Right renal cortex interstitium (tissue), 3 donors: Measurements from ENCODE around the gene ADRA2A. TPM values are rescaled to one million over a fixed set of nuclear protein-coding genes. Genes with fewer than 3 reads are reported as not detected.

Source experiments
- DNase-seq, 3 donors: peaks; one replicate each; pipeline ENCODE4 v3.0.0-alpha.2; 2013; ENCODE audit warnings: low read depth in 3 of 3, low spot score in 2 of 3
- polyA plus RNA-seq, 3 donors: library from polyadenylated mRNA; unstranded; fragments of 120-200 nt; gene quantifications; one replicate each; pipeline ENCODE4 v1.2.1, GENCODE V29; 2013; ENCODE audit not compliant: insufficient read length in 3 of 3

Gene ADRA2A
- polyA plus RNA-seq, result 1 to 10 TPM; 2.0 to 4.5 (median 3.3) TPM

DNA sequence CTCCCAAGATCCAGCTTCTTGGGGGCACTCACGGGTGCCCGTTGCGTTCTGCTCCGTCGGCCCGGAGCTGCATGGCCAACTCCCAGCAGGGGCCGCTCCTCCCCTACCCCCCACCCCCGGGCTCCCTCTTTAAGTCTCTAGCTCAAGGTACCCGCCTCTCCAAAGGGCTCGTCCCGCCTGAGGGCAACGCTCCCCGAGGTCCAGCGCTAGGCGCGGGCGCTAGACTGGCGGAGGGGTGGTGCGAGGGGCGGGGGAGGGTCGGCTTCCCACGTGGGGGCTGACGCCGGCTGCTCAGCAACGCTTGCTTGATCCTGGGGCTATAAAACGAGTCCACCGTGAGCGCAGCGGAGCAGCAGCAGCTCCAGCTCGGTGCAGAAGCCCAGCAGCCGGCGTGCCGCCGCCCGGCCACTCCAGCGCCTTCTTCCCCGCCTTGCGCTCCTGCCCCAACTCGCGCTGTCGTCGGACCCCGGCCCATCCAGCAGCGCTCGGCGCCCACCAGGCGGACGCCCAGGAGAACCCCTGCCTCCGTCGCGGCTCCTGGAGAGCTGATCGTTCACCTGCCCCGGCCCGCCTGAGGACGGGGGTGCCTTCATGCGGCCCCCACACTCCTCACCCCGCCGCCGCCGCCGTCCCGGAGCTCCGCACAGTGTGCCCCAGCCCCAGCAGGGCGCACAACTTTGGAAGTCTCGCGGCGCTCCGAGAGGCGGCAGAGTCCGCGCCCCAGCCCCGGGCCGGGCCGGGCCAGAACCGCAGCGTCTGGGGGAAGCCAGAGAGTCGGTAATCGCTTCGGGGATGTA is at the start of gene ADRA2A:
Gene ADRA2A (plus strand): TSS at position 348 of the 797 bp plus-strand sequence. CDS start 968 bp downstream, outside the sequence.
- peak; percentile 47 to 49 (median 47) for DNase-seq

DNA sequence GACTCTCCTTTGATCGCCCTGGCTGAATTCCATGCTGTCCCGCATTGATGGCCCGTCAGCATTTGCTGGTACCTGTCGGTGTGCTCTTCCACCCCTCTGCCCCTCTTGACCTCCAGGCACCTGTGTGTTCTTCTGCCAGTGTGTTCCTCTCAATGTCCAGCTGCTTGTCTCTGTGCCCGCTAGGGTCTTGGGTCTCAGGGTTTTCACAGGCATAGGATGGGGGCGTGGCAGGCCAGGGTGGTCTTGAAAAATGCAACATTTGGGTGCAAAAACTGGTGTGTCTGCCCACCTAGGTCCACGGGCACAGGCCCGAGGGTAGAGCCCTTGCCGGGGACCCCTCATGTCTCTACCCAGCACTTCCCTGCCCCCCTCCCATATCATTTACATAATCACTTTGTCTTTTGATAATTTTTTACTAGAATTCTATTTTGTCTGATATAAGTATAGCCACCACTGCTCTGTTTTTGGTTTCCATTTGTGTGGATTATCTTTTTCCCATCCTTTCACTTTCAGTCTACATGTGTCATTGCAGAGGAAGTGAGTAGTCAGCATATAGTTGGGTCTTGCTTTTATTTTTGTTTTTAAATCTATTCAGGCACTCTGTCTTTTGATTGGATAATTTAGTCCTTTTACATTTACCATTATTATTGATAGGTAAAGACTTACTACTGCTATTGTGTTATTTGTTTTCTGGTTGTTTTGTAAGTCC is 46.6 kb upstream of the ADRA2A start:
- DNase-seq, result no peak

DNA sequence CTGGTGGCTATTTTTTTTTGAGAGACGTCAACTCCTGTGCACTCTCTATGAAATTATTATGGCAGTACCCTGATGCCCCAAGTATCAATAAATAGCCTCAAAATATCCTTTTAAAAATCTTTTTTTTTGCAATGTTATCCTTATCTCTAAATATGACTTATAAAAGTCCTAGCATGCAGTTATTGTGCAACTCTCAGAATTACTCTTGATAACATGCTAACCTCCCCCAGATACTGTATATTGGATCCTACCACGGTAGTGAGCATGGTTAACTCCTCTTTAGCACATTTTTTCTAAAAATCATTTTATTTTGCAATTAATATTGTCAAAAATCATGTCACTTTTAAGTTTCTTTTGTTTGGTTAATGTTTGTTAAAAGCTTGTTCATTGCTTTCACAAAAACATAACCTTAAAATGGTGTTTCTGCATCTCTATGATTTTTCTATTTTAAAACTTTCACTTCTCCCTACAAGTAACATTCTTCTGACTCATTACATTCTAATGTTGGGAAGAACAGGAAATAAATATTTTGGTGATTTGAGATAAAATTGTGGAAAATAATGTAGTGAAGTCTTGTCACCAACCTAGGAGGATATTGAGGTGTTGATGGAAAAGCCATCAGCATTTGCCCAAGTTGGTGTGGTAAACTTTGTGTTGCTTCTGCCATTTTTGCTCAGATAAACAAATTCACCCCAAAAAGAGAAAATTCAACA is 42.1 kb upstream of the ADRA2A start:
- no peak for DNase-seq

DNA sequence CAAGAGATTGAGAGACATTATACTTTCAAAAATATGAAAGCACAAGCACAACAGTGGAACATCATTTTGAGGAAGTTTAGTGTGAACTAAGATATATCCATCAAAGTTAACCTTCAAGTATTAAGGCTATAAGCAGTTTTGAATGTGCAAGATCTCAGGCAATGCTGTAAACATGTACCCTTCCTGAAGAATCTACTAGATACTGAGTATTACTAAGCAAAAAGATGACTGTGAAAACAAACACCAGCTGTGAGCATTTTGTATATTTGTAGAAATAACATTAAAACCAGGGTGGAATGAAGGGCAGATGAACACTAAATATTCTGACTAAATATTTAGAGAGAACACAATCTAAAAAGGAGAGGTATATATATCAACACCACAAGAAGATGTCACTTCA is 41.3 kb upstream of the ADRA2A start:
- no peak for DNase-seq

DNA sequence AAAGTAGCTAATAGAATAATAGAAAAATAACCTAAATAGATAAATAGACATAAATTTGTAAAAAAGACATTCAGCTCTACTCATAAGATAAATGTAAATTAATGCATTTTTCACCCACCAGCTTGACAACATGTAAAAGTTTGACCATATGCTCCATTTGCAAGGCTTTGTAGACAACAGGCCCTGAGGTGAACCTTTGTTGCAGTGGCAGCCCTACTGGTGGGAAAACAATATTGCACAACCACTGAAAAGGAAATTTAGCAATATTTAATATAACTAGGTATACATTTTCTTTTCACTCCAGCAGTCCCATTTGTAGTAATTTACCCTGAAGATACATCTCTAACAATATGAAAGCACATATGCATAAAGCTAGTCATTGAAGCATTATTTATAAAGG is 39.0 kb upstream of the ADRA2A start:
- DNase-seq, result no peak

DNA sequence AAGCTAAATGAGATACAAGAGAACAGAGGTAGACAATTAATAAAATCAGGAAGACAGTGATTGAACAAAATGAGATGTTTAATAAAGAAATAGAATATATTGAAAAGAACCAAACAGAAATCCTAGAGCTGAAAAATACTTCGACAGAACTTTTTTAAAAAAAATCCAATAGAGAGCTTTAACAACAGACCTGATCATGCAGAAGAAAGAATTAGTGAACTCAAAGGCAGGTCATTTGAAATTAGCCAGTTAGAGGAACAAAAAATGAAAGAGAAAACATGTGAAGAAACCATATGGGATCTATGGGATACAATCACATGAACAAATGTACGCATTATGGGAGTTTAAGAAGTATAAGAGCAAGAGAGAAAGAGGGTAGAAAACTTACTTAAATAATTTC is 37.3 kb upstream of the ADRA2A start:
- DNase-seq, result no peak

DNA sequence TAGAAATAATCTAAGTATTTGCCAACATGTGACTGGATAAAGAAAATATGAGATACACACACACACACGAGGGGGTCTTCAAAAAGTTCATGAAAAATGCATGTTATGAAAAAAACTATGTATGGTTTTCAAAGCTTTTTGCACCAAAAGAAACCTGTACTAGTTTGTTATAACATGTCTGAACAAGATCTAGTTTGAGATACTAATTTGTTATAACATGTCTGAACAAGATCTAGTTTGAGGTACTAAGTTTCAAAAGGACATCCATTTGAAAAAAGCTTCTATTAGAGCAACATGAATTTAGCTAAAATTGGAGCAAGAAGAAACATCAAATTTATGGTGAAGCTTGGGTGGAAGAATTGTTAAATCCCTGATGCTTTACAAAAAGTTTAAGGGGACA is 19.8 kb upstream of the ADRA2A start:
- no peak for DNase-seq

DNA sequence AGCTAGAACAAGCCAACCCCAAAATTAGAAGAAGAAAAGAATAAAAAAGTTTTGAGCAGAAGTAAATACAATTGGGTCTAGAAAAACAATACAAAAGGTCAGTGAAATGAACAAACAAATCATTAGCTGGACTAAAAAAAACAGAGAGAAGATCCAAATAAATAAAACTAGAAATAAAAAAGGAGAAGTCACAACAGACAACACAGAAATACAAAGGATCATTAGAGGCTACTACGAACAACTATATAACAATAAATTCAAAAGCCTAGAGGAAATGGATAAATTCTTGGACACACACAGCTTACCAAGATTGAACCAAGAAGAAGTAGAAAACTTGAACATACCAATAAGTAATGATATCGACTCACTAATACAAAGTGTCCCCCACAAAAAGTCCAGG is 13.4 kb upstream of the ADRA2A start:
- no peak for DNase-seq

DNA sequence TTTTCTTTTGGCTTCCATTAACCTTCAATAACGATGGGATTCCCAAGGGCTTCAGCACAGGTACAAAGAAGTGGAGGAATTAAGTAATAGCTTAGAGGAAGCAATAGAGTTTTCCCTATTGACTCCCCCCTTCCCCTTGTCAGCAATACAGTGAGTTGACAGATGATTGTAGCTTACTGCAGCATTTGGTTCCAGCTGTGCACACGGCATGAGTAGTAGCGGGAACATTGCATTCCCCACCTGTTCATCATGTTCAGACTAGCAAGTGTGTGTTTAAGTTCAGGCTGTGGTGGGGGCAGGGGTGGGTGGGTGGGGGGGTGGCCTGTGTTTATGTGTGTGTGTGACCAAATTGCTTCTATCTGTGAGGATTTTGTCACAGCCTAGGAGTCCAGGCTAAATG is 4.6 kb upstream of the ADRA2A start:
- DNase-seq, result no peak

DNA sequence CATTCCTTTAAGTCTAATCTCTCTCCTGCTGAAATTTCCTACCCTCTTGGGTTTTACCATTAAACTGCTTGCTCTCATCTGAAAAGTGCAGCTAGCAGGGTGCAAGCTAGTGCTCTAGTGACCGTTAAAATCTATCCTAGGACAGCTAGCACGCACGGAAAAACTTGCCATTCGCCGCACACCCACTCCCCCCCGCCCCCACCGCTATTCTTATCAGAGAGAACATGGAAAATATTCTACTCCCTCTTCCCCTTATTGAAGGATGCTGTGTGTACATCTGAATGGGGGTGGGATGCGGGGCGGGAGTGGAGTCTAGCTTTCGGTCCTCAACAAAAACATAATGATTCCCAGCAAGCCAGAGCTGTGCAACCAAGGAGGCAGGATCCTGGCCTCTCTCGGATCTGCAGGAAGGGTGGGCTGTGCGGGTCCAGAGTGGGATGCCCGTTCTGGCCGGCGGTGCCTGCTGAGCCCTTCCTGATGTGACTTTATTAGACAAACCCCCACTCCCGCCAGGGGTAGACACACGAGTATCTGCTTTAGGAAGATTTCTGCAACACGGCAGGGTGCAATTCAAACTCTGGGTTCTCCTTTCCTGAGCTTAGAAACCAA is 1.1 kb upstream of the ADRA2A start:
- no peak for DNase-seq

DNA sequence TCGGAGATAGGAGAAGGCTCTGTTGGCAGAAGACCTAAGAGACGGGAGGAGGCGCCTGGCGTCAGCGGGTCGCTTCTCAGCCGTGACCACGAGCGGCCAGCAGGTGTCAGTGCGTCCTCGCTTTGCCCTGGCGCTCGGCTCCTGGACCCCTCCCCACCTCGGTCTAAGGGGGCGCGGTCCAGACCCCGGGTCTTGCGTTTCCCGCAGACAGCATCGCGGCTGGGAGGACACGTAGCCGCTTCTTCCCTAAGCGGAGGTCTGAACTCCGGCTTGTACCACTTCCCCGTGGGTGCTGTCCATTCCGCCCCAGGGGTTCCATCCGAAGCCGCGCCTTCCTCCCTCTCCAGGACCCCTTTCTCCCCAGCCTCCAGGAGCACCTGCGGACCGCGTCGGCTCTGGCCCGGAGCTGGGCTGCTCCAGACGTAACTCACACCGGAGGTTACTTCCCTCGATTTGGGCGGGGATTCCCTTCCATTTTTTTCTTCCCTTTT is 593 bp upstream of the ADRA2A start:
- peak; percentile 44 to 65 (median 53) for DNase-seq

DNA sequence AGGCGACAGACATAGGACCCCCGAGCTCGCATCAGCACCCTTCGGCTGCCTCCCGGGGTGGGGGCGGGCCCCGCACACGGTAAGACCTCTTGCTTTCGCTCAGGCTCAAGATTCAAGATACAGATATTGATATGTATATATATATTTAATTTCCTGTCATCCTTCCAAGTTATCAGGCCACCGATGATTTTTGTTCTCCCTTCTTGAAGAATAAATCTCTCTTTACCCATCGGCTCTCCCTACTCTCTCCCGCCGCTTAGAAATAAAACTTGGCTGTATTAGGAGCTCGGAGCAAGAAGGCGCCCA is 603 bp downstream of the ADRA2A start:
- no peak for DNase-seq

DNA sequence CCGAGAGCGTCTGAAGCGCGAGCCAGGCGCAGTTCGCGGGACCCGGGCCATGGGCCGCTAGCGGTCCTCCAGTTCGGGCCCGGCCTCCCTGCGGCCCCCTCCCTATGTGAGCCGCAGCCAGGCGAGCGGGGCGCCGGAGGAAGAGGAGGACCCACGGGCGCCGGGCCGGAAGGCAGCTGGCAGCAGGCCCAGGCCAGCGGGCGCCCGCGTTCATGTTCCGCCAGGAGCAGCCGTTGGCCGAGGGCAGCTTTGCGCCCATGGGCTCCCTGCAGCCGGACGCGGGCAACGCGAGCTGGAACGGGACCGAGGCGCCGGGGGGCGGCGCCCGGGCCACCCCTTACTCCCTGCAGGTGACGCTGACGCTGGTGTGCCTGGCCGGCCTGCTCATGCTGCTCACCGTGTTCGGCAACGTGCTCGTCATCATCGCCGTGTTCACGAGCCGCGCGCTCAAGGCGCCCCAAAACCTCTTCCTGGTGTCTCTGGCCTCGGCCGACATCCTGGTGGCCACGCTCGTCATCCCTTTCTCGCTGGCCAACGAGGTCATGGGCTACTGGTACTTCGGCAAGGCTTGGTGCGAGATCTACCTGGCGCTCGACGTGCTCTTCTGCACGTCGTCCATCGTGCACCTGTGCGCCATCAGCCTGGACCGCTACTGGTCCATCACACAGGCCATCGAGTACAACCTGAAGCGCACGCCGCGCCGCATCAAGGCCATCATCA is 1.1 kb downstream of the ADRA2A start:
- DNase-seq, result no peak

DNA sequence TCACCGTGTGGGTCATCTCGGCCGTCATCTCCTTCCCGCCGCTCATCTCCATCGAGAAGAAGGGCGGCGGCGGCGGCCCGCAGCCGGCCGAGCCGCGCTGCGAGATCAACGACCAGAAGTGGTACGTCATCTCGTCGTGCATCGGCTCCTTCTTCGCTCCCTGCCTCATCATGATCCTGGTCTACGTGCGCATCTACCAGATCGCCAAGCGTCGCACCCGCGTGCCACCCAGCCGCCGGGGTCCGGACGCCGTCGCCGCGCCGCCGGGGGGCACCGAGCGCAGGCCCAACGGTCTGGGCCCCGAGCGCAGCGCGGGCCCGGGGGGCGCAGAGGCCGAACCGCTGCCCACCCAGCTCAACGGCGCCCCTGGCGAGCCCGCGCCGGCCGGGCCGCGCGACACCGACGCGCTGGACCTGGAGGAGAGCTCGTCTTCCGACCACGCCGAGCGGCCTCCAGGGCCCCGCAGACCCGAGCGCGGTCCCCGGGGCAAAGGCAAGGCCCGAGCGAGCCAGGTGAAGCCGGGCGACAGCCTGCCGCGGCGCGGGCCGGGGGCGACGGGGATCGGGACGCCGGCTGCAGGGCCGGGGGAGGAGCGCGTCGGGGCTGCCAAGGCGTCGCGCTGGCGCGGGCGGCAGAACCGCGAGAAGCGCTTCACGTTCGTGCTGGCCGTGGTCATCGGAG is 1.8 kb downstream of the ADRA2A start:
- DNase-seq, result no peak

DNA sequence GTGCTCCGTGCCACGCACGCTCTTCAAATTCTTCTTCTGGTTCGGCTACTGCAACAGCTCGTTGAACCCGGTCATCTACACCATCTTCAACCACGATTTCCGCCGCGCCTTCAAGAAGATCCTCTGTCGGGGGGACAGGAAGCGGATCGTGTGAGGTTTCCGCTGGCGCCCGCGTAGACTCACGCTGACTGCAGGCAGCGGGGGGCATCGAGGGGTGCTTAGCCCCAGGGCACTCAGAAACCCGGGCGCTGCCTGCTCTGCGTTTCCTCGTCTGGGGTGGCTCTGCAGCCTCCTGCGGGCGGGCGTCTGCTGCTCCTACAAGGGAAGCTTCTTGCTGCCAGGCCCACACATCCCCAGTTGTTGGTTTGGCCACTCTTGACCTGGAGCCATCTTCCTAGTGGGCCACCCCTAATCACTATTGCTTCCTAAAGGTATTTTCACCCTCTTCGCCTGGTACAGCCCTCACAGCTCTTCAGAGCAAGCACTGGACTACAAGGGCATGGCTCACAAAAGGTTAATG is 2.5 kb downstream of the ADRA2A start:
- DNase-seq, result no peak

DNA sequence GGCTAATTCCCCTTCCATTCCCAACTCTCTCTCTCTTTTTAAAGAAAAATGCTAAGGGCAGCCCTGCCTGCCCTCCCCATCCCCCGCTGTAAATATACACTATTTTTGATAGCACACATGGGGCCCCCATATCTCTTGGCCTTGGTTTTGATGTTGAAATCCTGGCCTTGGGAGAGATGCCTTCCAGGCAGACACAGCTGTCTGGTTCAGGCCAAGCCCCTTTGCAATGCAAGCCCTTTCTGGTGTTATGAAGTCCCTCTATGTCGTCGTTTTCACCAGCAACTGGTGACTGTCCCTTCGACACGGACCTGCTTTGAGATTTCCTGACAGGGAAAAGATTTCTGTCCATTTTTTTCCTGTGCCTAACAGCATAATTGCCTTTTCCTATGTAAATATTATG is 3.0 kb downstream of the ADRA2A start:
- DNase-seq, result no peak

DNA sequence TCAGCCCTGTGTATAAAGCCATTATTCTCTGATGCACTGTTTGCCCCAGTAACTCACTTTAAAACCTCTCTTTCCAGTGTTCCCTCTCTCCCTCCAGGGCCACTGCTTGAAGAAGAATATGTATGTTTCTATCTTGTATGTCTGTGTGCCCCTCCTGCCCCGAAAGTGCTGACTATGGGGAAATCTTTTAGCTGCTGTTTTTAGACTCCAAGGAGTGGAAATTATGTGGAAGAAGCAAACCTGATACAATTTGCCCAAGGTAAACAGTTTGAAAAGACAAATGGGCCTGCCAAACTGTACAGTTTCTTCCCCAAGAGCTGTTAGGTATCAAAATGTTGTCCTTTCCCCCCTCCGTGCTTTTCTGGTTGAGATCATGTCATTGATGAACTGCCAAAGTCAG is 3.4 kb downstream of the ADRA2A start:
- no peak for DNase-seq

DNA sequence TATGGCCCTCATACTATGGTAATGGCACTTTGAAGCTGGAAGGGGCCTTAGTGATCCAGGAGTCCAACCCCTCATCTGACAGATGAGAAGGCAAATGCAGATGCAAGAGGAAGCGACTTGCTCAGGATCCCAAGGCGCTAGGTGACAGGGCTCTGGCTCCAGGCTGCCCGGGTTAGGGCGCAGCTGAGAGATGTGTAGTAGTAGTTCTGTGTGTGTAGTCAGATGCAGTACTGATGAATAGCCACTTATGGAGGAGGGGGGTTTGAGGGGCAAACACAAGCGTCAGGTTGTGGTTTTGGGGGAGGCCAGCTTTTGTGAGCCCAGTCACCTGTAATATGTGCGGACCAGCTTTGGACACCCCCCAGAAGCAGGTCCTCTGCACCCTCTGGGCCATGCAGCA is 4.8 kb downstream of the ADRA2A start:
- DNase-seq, result no peak

DNA sequence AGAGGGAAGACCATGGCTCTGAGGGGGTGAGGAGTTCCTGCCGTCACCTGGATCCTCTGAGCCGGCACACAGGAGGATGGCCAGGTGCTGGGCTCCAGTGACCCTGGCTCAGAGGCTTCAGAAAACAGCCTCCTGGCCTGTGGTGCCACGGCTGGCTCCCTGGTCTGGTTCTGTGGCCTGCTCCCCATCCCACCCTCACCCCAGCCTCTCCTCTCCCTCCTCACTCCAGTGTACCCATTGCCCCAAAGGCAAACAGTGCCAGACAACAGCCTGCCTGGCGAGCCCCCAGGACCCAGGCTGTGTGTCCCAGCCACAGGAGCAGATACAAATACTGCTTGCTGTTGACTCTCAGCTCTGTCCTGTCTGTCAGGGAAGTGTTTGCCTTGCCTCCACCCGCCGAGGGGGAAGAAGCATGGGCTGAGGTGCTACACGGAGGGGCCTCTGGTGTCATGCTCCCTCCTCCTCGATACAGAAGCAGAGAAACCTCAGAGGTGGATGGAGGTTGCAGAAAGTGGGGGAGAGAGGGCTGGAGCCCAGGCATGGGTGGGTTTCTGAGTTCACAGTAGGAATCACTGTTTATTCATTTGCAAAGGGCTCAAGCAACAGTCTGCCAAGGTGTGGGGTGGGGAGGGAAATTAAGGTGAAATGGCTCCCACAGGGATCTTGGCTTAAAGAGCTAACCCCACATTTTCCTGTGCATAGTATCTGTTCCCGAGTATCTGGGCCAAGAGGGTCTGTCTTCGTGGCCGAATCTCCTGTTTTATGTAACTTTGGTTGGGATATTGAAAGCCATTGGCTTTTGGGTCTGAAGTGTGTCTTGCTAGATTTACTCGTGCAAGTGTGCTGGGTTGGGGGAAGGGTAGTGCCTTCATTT is 5.5 kb downstream of the ADRA2A start:
- DNase-seq, result no peak
